SK-N-SH (cell line): ENCODE measurements around the gene FLAD1. TPM values are rescaled to one million over a fixed set of nuclear protein-coding genes. Genes with fewer than 3 reads are reported as not detected.
A peak's percentile ranks its signal among the peaks of the same experiment; 100 is the strongest.

Experiments used
- CTCF ChIP-seq: fragments of 200-600 bp; sonication (generic); IDR thresholded peaks from 2 replicates; pipeline ENCODE4 v1.6.1; 2017; ENCODE audit warnings: antibody characterized with exemption, mild to moderate bottlenecking, moderate library complexity
- ELF1 ChIP-seq: IDR thresholded peaks from 2 replicates; pipeline ENCODE4 v1.4.0; 2012
- EP300 ChIP-seq, 2 experiments: IDR thresholded peaks; 2 replicates each; pipeline versions ENCODE4 v1.4.0 to v1.6.1; 2012; ENCODE audit warnings: borderline replicate concordance in 1 of 2, low read depth in 1 of 2, low read length in 1 of 2
- EZH2phosphoT487 ChIP-seq: fragments of 200-600 bp; sonication (generic); IDR thresholded peaks from 2 replicates; pipeline ENCODE4 v1.6.1; 2017; ENCODE audit warnings: low read depth, mixed run types, mild to moderate bottlenecking, antibody characterized with exemption, moderate library complexity, borderline replicate concordance
- FOSL2 ChIP-seq: IDR thresholded peaks from 2 replicates; pipeline ENCODE4 v1.4.0; 2012; ENCODE audit warnings: low read depth, mild to moderate bottlenecking, moderate library complexity, borderline replicate concordance
- GATA2 ChIP-seq: sonication (generic); formaldehyde crosslinking; IDR thresholded peaks from 2 replicates; pipeline ENCODE4 v1.5.0; 2020; ENCODE audit warnings: mild to moderate bottlenecking, missing genetic modification reagents
- MEF2A ChIP-seq: IDR thresholded peaks from 2 replicates; pipeline ENCODE4 v1.4.0; 2012; ENCODE audit warnings: low read depth, borderline replicate concordance
- MXI1 ChIP-seq: IDR thresholded peaks from 2 replicates; pipeline ENCODE4 v1.6.1; 2012; ENCODE audit warnings: mild to moderate bottlenecking, low read depth, low read length, improper control_type of control experiment
- NFIC ChIP-seq: IDR thresholded peaks from 2 replicates; pipeline ENCODE4 v1.4.0; 2012; ENCODE audit warnings: borderline replicate concordance
- NRF1 ChIP-seq: IDR thresholded peaks from 2 replicates; pipeline ENCODE4 v1.6.1; 2012; ENCODE audit warnings: low read depth, mild to moderate bottlenecking, low read length
- POLR2AphosphoS5 ChIP-seq: IDR thresholded peaks from 2 replicates; pipeline ENCODE4 v1.6.1; 2012; ENCODE audit warnings: low read depth, low read length
- RAD21 ChIP-seq: IDR thresholded peaks from 2 replicates; pipeline ENCODE4 v1.6.1; 2012; ENCODE audit warnings: mild to moderate bottlenecking, low read length
- REST ChIP-seq: IDR thresholded peaks from 2 replicates; pipeline ENCODE4 v1.6.1; 2012; ENCODE audit warnings: mild to moderate bottlenecking, low read depth, low read length, moderate library complexity
- SIN3A ChIP-seq: IDR thresholded peaks from 2 replicates; pipeline ENCODE4 v1.6.1; 2012; ENCODE audit warnings: low read depth, mild to moderate bottlenecking, low read length, moderate library complexity, borderline replicate concordance
- TAF1 ChIP-seq: IDR thresholded peaks from 2 replicates; pipeline ENCODE4 v1.6.1; 2012; ENCODE audit warnings: low read depth, mild to moderate bottlenecking, low read length, moderate library complexity, borderline replicate concordance
- YY1 ChIP-seq: IDR thresholded peaks from 2 replicates; pipeline ENCODE4 v1.4.0; 2012; ENCODE audit warnings: low read depth, mild to moderate bottlenecking
- polyA plus RNA-seq, 3 experiments: library from polyadenylated mRNA; depleted of rRNA; stranded (reverse); fragments of >200 nt; gene quantifications; 2 replicates each; pipeline ENCODE4 v1.2.3, GENCODE V29; 2012
- TF ChIP-seq, protein P1 (sequence below): IDR thresholded peaks from 2 replicates; pipeline ENCODE4 v1.4.0; 2012; ENCODE audit warnings: low read depth
- TF ChIP-seq, protein P2 (sequence below): IDR thresholded peaks from 2 replicates; pipeline ENCODE4 v1.4.0; 2012; ENCODE audit warnings: low read depth, borderline replicate concordance

FLAD1 gene
- polyA plus RNA-seq, 1 of the 3 experiments (the other 2 are of a cell fraction) = 50.8 TPM

DNA sequence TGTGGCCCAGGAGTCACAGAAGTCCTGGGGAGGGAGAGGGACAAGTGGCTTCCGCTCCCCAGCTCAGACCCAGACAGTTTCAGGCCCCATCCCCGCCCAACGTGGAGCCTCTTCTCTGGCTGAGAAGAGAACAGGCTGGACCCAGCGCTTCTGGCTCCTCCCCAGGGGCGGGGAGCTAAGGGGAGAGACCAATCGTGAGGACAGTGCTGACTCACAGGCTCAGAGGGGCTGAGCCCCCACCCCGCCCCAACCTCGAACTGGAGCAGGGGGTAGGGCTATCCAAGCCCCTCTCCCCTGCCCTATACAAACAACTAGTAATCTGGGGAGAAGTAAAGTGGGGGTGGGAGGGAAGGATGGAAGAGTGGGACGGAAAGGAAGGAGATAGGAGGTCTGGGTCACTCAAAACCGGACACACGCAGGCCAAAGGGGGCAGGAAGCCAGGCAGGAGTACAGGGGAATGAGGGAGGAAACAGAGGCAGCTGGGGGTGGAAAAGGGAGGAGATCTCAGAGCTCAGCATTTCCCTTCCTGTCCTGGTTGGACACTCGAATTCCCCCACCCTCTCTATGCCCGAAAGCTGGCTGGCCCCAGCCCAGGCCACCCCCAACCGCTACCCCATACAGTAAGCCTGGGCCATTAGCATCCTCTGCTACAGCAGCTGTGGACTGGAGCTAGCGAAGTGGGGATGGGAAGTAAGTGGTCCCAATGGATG, 12.4 kb upstream of the FLAD1 start, which contains the start of gene SHC1 (continued):
- TF ChIP-seq REST = no peak
- TF ChIP-seq EP300 (IDR thresholded peaks at IDR 0.05; ENCODE audit: borderline replicate concordance in 1 of 2, low read depth in 1 of 2, low read length in 1 of 2) = no peak; a peak in 1 of 4 replicates
- TF ChIP-seq MXI1 = peak; percentile 84
- no peak for TF ChIP-seq ELF1
- TF ChIP-seq, protein P1, sequence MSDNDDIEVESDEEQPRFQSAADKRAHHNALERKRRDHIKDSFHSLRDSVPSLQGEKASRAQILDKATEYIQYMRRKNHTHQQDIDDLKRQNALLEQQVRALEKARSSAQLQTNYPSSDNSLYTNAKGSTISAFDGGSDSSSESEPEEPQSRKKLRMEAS = peak; percentile 47
- no peak for TF ChIP-seq YY1
- TF ChIP-seq, protein P2, sequence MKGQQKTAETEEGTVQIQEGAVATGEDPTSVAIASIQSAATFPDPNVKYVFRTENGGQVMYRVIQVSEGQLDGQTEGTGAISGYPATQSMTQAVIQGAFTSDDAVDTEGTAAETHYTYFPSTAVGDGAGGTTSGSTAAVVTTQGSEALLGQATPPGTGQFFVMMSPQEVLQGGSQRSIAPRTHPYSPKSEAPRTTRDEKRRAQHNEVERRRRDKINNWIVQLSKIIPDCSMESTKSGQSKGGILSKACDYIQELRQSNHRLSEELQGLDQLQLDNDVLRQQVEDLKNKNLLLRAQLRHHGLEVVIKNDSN = no peak
- peak; percentile 95 for TF ChIP-seq TAF1
- no peak; the same call in 1 of the 2 replicates for TF ChIP-seq NFIC
- no peak for TF ChIP-seq EZH2phosphoT487
- TF ChIP-seq CTCF = no peak
- TF ChIP-seq NRF1 = no peak
- no peak for TF ChIP-seq GATA2 (CRISPR knock-in tag)
- TF ChIP-seq FOSL2 = peak; percentile 64; the same call in 1 of the 2 replicates
- TF ChIP-seq MEF2A = no peak
- no peak for TF ChIP-seq RAD21
- peak; percentile 53; the same call in 1 of the 2 replicates for TF ChIP-seq SIN3A
- TF ChIP-seq POLR2AphosphoS5 = peak; percentile 99
